Loucy (cell line): ENCODE data around the gene ZDBF2.

Experiments used
- H2AFZ ChIP-seq: fragments of 200-600 bp; sonication (generic); 2 replicates; pipeline ENCODE4 v1.6.0; 2016; ENCODE audit warnings: antibody characterized with exemption, mild to moderate bottlenecking, low read length, moderate library complexity
- H3F3A ChIP-seq: fragments of 200-600 bp; 2 replicates; pipeline ENCODE4 v1.6.0; 2016; ENCODE audit warnings: antibody characterized with exemption, low read depth, mild to moderate bottlenecking
- H3K27me3 ChIP-seq: fragments of 200-600 bp; sonication (generic); 2 replicates; pipeline ENCODE4 v1.6.1; 2014; ENCODE audit warnings: low read length, mild to moderate bottlenecking; ENCODE audit not compliant: insufficient read depth, poor library complexity, severe bottlenecking
- H3K36me3 ChIP-seq: fragments of 200-600 bp; sonication (generic); 2 replicates; pipeline ENCODE4 v1.6.1; 2016; ENCODE audit warnings: low read length; ENCODE audit not compliant: insufficient read depth
- H3K4me1 ChIP-seq: fragments of 200-600 bp; sonication (generic); 2 replicates; pipeline ENCODE4 v1.5.1; 2014; ENCODE audit warnings: low read length, mild to moderate bottlenecking; ENCODE audit not compliant: insufficient read depth, poor library complexity, severe bottlenecking
- H3K4me2 ChIP-seq: fragments of 200-600 bp; sonication (generic); 2 replicates; pipeline ENCODE4 v1.6.0; 2014; ENCODE audit warnings: antibody characterized with exemption, low read length, low read depth, mild to moderate bottlenecking; ENCODE audit not compliant: poor library complexity, severe bottlenecking
- H3K4me3 ChIP-seq: fragments of 200-600 bp; sonication (generic); 2 replicates; pipeline ENCODE4 v1.5.1; 2014; ENCODE audit warnings: low read length, mild to moderate bottlenecking, mixed read lengths; ENCODE audit not compliant: poor library complexity, severe bottlenecking
- H3K79me2 ChIP-seq: fragments of 200-600 bp; sonication (generic); 2 replicates; pipeline ENCODE4 v1.6.1; 2014; ENCODE audit warnings: low read length; ENCODE audit not compliant: insufficient read depth
- H3K9ac ChIP-seq: fragments of 200-600 bp; sonication (generic); 2 replicates; pipeline ENCODE4 v1.6.0; 2014; ENCODE audit warnings: mild to moderate bottlenecking, low read depth, low read length, moderate library complexity; ENCODE audit not compliant: poor library complexity, severe bottlenecking
- H3K9me2 ChIP-seq: fragments of 200-600 bp; sonication (generic); replicated peaks from 2 replicates; pipeline ENCODE4 v1.6.1; 2016; ENCODE audit warnings: low read depth, low read length, mixed read lengths
- H3K9me3 ChIP-seq: fragments of 200-600 bp; sonication (generic); 2 replicates; pipeline ENCODE4 v1.6.1; 2014; ENCODE audit warnings: mild to moderate bottlenecking, antibody characterized with exemption, low read length, low read depth; ENCODE audit not compliant: insufficient read depth
- H4K20me1 ChIP-seq: fragments of 200-600 bp; sonication (generic); 2 replicates; pipeline ENCODE4 v1.6.0; 2014; ENCODE audit warnings: antibody characterized with exemption, low read length, mild to moderate bottlenecking; ENCODE audit not compliant: insufficient read depth, poor library complexity, severe bottlenecking
- CTCF ChIP-seq: fragments of 200-600 bp; sonication (generic); conservative IDR thresholded peaks from 2 replicates; pipeline ENCODE4 v1.5.1; 2014; ENCODE audit warnings: mild to moderate bottlenecking, antibody characterized with exemption, low read length
- EZH2phosphoT487 ChIP-seq: fragments of 200-600 bp; IDR thresholded peaks from 2 replicates; pipeline ENCODE4 v1.6.1; 2018; ENCODE audit warnings: antibody characterized with exemption, mild to moderate bottlenecking, moderate library complexity, borderline replicate concordance

Gene ZDBF2

GRCh38 chr2:206349375-206349774 is 74.9 kb downstream of the ZDBF2 start:
- Histone ChIP-seq H3K36me3 (no peaks in the 10 kb centered on the region), H3K79me2 (no peaks in the 10 kb centered on the region), H4K20me1 (no peaks in the 10 kb centered on the region), H3K9me2 (no peaks in the 10 kb centered on the region), H3F3A (no peaks in the 10 kb centered on the region), H3K27me3 (no peaks in the 10 kb centered on the region), H3K9ac (no peak overlapping the region), H3K4me1 (no peaks in the 10 kb centered on the region), H3K4me3 (no peak overlapping the region), H2AFZ (no peak overlapping the region), H3K9me3 (0 out of 2 replicates have a peak, but pooled peaks cover 3% of the 10 kb centered on the region), H3K4me2 (no peak overlapping the region)
- TF ChIP-seq EZH2phosphoT487 (no peak), CTCF (no peak)

- Histone ChIP-seq H3K9me2 (no peaks in the 10 kb centered on the region), H2AFZ (no peak overlapping the region), H3K4me2 (no peak overlapping the region), H4K20me1 (no peaks in the 10 kb centered on the region), H3K27me3 (no peaks in the 10 kb centered on the region), H3K36me3 (no peaks in the 10 kb centered on the region), H3K9me3 (0 out of 2 replicates have a peak, but pooled peaks cover 3% of the 10 kb centered on the region), H3K9ac (no peak overlapping the region), H3K79me2 (no peaks in the 10 kb centered on the region), H3K4me3 (no peak overlapping the region), H3F3A (no peaks in the 10 kb centered on the region), H3K4me1 (no peaks in the 10 kb centered on the region)
- TF ChIP-seq EZH2phosphoT487 (no peak), CTCF (no peak)
Measured at GRCh38 chr2:206352571-206352970, 78.1 kb downstream of the ZDBF2 start.

DNA sequence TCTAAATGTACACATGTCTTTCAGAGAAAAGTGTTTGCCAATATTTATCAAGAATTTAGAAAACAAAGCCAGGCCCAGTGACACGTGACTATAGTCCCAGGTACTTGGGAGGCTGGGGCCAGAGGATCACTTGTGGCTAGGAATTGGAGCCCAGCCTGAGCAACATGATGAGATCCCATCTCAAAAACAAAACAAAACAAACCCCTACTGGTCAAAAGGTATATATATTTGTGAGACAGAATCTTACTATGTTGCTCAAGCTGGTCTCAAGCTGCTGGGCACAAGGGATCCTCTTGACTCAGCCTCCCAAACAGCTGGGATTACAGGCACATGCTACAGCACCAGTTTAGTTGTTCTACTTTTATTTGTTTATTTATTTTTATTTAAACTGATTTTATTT is 79.2 kb downstream of the ZDBF2 start:
- Histone ChIP-seq H3K4me2 (no peak overlapping the region), H3K4me1 (no peaks in the 10 kb centered on the region), H3K9ac (no peak overlapping the region), H3K4me3 (no peak overlapping the region), H3K9me2 (no peaks in the 10 kb centered on the region), H3K27me3 (no peaks in the 10 kb centered on the region), H3K36me3 (no peaks in the 10 kb centered on the region), H3K79me2 (no peaks in the 10 kb centered on the region), H3K9me3 (0 out of 2 replicates have a peak, but pooled peaks cover 3% of the 10 kb centered on the region), H4K20me1 (no peaks in the 10 kb centered on the region), H3F3A (no peaks in the 10 kb centered on the region), H2AFZ (no peak overlapping the region)
- TF ChIP-seq EZH2phosphoT487: no peak
- TF ChIP-seq CTCF: peak; percentile 14; the same call in 1 of the 2 replicates
